WTC11 (cell line): ENCODE measurements around the gene ATG16L1. TPM values are rescaled to one million over a fixed set of nuclear protein-coding genes. Genes with fewer than 3 reads are reported as not detected.

Experiments used
- ATAC-seq: fragments of 200-7000 bp; cut with Tn5 transposase; 2 replicates; pipeline ENCODE4 v1.10.0; 2021; ENCODE audit warnings: mild to moderate bottlenecking, moderate library complexity
- CTCF ChIA-PET: fragments of 300-600 bp; sonication (Branson Sonifier 250); formaldehyde crosslinking; loops from one replicate; lab custom pipeline; 2021; ENCODE audit warnings: antibody characterized with exemption; lab: Charles Lee
- POLR2A ChIA-PET: fragments of 350-600 bp; sonication (Branson Sonifier 250); formaldehyde crosslinking; loops from one replicate; lab custom pipeline; 2021; ENCODE audit warnings: antibody characterized with exemption; lab: Charles Lee
- DNase-seq: peaks from one replicate; pipeline ENCODE4 v3.0.0; 2021; ENCODE audit warnings: low spot score
- H3K27ac Mint-ChIP-seq: 2 replicates; pipeline ENCODE4 v1.8.0; 2021; ENCODE audit warnings: mixed read lengths
- H3K27me3 Mint-ChIP-seq: 2 replicates; pipeline ENCODE4 v1.8.0; 2021; ENCODE audit warnings: low read depth, mild to moderate bottlenecking, moderate library complexity, mixed read lengths
- H3K36me3 Mint-ChIP-seq: 2 replicates; pipeline ENCODE4 v1.8.0; 2021; ENCODE audit warnings: mixed read lengths
- H3K4me1 Mint-ChIP-seq: 2 replicates; pipeline ENCODE4 v1.8.0; 2022; ENCODE audit warnings: mixed read lengths
- H3K4me3 Mint-ChIP-seq: 2 replicates; pipeline ENCODE4 v1.8.0; 2021; ENCODE audit warnings: mild to moderate bottlenecking, moderate library complexity, mixed read lengths
- H3K9me3 Mint-ChIP-seq: 2 replicates; pipeline ENCODE4 v1.8.0; 2021; ENCODE audit warnings: mixed read lengths
- ATF1 ChIP-seq: sonication (generic); formaldehyde crosslinking; IDR thresholded peaks from 2 replicates; pipeline ENCODE4 v1.8.1; 2023; ENCODE audit warnings: mild to moderate bottlenecking, moderate library complexity, missing genetic modification reagents
- FOXP1 ChIP-seq: sonication (generic); formaldehyde crosslinking; IDR thresholded peaks from 2 replicates; pipeline ENCODE4 v1.8.0; 2022; ENCODE audit warnings: missing genetic modification reagents, mild to moderate bottlenecking, moderate library complexity, borderline replicate concordance
- IRF2 ChIP-seq: sonication (generic); formaldehyde crosslinking; IDR thresholded peaks from 2 replicates; pipeline ENCODE4 v1.8.0; 2022; ENCODE audit warnings: low read depth, missing genetic modification reagents, borderline replicate concordance
- MYBL2 ChIP-seq: sonication (generic); formaldehyde crosslinking; IDR thresholded peaks from 2 replicates; pipeline ENCODE4 v1.8.1; 2023; ENCODE audit warnings: mild to moderate bottlenecking, moderate library complexity, missing genetic modification reagents
- NR1H2 ChIP-seq: sonication (generic); formaldehyde crosslinking; IDR thresholded peaks from 2 replicates; pipeline ENCODE4 v1.9.0; 2021; ENCODE audit warnings: mild to moderate bottlenecking, moderate library complexity, missing genetic modification reagents
- NR2C2 ChIP-seq: sonication (generic); formaldehyde crosslinking; IDR thresholded peaks from 2 replicates; pipeline ENCODE4 v1.8.0; 2022; ENCODE audit warnings: mild to moderate bottlenecking, missing genetic modification reagents
- RELA ChIP-seq: sonication (generic); formaldehyde crosslinking; IDR thresholded peaks from 2 replicates; pipeline ENCODE4 v1.8.1; 2022; ENCODE audit warnings: missing genetic modification reagents, mild to moderate bottlenecking, borderline replicate concordance
- RORB ChIP-seq: fragments of 250-450 bp; sonication (Bioruptor Pico); IDR thresholded peaks from 2 replicates; pipeline ENCODE4 v1.9.0; 2021; ENCODE audit warnings: mild to moderate bottlenecking
- SOX15 ChIP-seq: fragments of 250-450 bp; sonication (Bioruptor Pico); IDR thresholded peaks from 2 replicates; pipeline ENCODE4 v1.9.0; 2021; ENCODE audit warnings: mild to moderate bottlenecking
- TP53 ChIP-seq: sonication (generic); formaldehyde crosslinking; IDR thresholded peaks from 2 replicates; pipeline ENCODE4 v1.8.1; 2023; ENCODE audit warnings: mild to moderate bottlenecking, missing genetic modification reagents
- total RNA-seq: library from RNA; stranded (reverse); gene quantifications from 3 replicates; pipeline ENCODE4 v1.2.3, GENCODE V29; 2021
- TF ChIP-seq, protein P1 (sequence below): fragments of 250-450 bp; sonication (Bioruptor Pico); IDR thresholded peaks from 2 replicates; pipeline ENCODE4 v1.8.0; 2021; ENCODE audit warnings: mild to moderate bottlenecking
- TF ChIP-seq, protein P2 (sequence below): sonication (generic); formaldehyde crosslinking; IDR thresholded peaks from 2 replicates; pipeline ENCODE4 v1.8.1; 2023; ENCODE audit warnings: mild to moderate bottlenecking, missing genetic modification reagents, borderline replicate concordance
- TF ChIP-seq, protein P3 (sequence below): sonication (generic); formaldehyde crosslinking; IDR thresholded peaks from 2 replicates; pipeline ENCODE4 v1.8.0; 2023; ENCODE audit warnings: mild to moderate bottlenecking, missing genetic modification reagents
- TF ChIP-seq, protein P4 (sequence below): sonication (generic); formaldehyde crosslinking; IDR thresholded peaks from 2 replicates; pipeline ENCODE4 v1.8.0; 2022; ENCODE audit warnings: mild to moderate bottlenecking, missing genetic modification reagents
- TF ChIP-seq, protein P5 (sequence below): sonication (generic); formaldehyde crosslinking; IDR thresholded peaks from 2 replicates; pipeline ENCODE4 v1.8.1; 2022; ENCODE audit warnings: mild to moderate bottlenecking, moderate library complexity, missing genetic modification reagents
- TF ChIP-seq, protein P6 (sequence below): sonication (generic); formaldehyde crosslinking; IDR thresholded peaks from 2 replicates; pipeline ENCODE4 v1.8.0; 2022; ENCODE audit warnings: mild to moderate bottlenecking, missing genetic modification reagents

The ATG16L1 gene
- total RNA-seq, 1 experiment from 2014 or later: 31.8 TPM

DNA sequence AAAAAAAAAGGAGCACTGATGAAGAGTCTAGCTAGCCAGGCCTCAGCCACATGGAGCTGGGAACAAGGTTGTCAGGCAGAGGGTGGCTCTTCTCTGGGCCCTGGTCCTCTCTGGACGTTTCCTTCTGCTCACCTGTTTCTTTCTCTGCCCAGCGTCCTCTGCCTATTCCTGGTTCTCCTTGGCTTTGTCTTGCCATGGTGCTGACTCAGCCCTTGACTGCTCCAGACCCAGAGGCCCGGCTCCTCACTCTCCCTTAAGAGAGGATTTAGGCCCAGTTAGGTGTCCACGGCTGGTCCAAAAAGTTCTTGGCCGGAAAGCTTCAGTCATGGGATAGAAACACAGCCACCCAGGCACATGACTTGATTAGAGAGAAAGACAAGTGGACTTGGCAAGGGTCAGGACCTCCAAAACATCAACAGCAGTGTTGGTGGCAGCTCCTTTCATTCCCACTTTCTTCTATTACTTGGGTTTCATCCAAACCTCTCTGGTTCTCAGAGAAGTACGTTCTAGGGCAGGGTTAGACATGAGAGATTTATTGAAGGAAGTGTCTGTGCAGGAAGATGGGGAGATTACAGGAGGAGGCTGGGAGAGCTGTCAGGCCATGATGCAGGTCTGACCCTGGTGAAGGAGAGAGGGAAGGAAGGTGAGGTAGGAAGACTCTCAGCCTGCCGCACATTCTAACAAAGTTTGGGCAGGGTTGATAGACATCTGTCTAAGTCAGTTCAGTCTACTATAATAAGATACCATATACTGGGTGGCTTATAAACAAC, 14.5 kb upstream of the ATG16L1 start:
- no peaks in the 10 kb centered on the region for H3K27me3 Mint-ChIP-seq
- POLR2A ChIA-PET: interaction anchor here (0.6 kb wide), 1 partner anchor 1253 kb away, joined by 5 read pairs; no protein-coding TSS in a partner anchor
- no peaks in the 10 kb centered on the region for H3K4me1 Mint-ChIP-seq
- DNase-seq: no peak
- H3K27ac Mint-ChIP-seq: no peak overlapping the region
- H3K4me3 Mint-ChIP-seq: no peak overlapping the region
- TF ChIP-seq, protein P1, sequence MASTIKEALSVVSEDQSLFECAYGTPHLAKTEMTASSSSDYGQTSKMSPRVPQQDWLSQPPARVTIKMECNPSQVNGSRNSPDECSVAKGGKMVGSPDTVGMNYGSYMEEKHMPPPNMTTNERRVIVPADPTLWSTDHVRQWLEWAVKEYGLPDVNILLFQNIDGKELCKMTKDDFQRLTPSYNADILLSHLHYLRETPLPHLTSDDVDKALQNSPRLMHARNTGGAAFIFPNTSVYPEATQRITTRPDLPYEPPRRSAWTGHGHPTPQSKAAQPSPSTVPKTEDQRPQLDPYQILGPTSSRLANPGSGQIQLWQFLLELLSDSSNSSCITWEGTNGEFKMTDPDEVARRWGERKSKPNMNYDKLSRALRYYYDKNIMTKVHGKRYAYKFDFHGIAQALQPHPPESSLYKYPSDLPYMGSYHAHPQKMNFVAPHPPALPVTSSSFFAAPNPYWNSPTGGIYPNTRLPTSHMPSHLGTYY: no peak
- TF ChIP-seq IRF2 (CRISPR knock-in tag) (no peak), FOXP1 (CRISPR knock-in tag) (no peak), RORB (CRISPR knock-in tag) (no peak)
- TF ChIP-seq, protein P2, sequence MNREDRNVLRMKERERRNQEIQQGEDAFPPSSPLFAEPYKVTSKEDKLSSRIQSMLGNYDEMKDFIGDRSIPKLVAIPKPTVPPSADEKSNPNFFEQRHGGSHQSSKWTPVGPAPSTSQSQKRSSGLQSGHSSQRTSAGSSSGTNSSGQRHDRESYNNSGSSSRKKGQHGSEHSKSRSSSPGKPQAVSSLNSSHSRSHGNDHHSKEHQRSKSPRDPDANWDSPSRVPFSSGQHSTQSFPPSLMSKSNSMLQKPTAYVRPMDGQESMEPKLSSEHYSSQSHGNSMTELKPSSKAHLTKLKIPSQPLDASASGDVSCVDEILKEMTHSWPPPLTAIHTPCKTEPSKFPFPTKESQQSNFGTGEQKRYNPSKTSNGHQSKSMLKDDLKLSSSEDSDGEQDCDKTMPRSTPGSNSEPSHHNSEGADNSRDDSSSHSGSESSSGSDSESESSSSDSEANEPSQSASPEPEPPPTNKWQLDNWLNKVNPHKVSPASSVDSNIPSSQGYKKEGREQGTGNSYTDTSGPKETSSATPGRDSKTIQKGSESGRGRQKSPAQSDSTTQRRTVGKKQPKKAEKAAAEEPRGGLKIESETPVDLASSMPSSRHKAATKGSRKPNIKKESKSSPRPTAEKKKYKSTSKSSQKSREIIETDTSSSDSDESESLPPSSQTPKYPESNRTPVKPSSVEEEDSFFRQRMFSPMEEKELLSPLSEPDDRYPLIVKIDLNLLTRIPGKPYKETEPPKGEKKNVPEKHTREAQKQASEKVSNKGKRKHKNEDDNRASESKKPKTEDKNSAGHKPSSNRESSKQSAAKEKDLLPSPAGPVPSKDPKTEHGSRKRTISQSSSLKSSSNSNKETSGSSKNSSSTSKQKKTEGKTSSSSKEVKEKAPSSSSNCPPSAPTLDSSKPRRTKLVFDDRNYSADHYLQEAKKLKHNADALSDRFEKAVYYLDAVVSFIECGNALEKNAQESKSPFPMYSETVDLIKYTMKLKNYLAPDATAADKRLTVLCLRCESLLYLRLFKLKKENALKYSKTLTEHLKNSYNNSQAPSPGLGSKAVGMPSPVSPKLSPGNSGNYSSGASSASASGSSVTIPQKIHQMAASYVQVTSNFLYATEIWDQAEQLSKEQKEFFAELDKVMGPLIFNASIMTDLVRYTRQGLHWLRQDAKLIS: no peak
- ATAC-seq: no peak
- no peaks in the 10 kb centered on the region for H3K36me3 Mint-ChIP-seq
- CTCF ChIA-PET: interaction anchor here (0.6 to 3.1 kb wide), 3 partner anchors 10 to 368 kb away, joined by 3 to 13 read pairs (median 6); partner anchors contain the start of gene ATG16L1
- H3K9me3 Mint-ChIP-seq: peaks cover 4% of the 10 kb centered on the region; the same call in 1 of the 2 replicates

DNA sequence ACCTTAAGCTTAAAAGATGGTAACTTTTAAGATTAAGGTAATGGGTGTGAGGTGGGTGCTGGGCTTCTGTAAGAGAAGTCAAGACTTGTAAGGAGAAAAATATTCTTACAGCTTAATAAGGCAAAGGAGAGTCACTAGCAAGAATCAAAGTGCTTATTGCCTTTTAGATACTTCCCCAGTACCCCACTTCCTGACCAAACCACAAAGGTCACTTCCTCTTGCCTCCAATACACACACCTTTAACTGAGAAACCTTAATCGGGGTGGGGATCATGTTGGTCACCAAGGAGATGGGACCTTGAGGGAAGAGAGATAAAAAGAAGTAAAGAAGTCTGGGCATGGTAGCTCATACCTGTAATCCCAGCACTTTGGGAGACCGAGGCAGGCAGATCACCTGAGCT, 10.6 kb upstream of the ATG16L1 start:
- ChIA-PET CTCF (no interaction called here), POLR2A (no interaction called here)
- Mint-ChIP-seq H3K27me3 (no peaks in the 10 kb centered on the region), H3K4me3 (no peak overlapping the region), H3K4me1 (no peaks in the 10 kb centered on the region), H3K36me3 (no peaks in the 10 kb centered on the region), H3K9me3 (peaks cover 4% of the 10 kb centered on the region; the same call in 1 of the 2 replicates), H3K27ac (no peak overlapping the region)
- ATAC-seq (no peak), DNase-seq (no peak)
- TF ChIP-seq NR2C2: no peak
- no peak for TF ChIP-seq NR1H2 (CRISPR knock-in tag)
- TF ChIP-seq, protein P3, sequence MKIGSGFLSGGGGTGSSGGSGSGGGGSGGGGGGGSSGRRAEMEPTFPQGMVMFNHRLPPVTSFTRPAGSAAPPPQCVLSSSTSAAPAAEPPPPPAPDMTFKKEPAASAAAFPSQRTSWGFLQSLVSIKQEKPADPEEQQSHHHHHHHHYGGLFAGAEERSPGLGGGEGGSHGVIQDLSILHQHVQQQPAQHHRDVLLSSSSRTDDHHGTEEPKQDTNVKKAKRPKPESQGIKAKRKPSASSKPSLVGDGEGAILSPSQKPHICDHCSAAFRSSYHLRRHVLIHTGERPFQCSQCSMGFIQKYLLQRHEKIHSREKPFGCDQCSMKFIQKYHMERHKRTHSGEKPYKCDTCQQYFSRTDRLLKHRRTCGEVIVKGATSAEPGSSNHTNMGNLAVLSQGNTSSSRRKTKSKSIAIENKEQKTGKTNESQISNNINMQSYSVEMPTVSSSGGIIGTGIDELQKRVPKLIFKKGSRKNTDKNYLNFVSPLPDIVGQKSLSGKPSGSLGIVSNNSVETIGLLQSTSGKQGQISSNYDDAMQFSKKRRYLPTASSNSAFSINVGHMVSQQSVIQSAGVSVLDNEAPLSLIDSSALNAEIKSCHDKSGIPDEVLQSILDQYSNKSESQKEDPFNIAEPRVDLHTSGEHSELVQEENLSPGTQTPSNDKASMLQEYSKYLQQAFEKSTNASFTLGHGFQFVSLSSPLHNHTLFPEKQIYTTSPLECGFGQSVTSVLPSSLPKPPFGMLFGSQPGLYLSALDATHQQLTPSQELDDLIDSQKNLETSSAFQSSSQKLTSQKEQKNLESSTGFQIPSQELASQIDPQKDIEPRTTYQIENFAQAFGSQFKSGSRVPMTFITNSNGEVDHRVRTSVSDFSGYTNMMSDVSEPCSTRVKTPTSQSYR (CRISPR knock-in tag): no peak
- no peak for TF ChIP-seq RORB (CRISPR knock-in tag)
- TF ChIP-seq, protein P4, sequence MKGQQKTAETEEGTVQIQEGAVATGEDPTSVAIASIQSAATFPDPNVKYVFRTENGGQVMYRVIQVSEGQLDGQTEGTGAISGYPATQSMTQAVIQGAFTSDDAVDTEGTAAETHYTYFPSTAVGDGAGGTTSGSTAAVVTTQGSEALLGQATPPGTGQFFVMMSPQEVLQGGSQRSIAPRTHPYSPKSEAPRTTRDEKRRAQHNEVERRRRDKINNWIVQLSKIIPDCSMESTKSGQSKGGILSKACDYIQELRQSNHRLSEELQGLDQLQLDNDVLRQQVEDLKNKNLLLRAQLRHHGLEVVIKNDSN (CRISPR knock-in tag): no peak
- TF ChIP-seq, protein P5, sequence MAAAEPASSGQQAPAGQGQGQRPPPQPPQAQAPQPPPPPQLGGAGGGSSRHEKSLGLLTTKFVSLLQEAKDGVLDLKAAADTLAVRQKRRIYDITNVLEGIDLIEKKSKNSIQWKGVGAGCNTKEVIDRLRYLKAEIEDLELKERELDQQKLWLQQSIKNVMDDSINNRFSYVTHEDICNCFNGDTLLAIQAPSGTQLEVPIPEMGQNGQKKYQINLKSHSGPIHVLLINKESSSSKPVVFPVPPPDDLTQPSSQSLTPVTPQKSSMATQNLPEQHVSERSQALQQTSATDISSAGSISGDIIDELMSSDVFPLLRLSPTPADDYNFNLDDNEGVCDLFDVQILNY: no peak
- TF ChIP-seq TP53 (CRISPR knock-in tag): no peak
- no peak for TF ChIP-seq SOX15
- TF ChIP-seq MYBL2 (CRISPR knock-in tag): no peak
- TF ChIP-seq RELA: no peak
- TF ChIP-seq ATF1 (CRISPR knock-in tag): no peak
- TF ChIP-seq, protein P6, sequence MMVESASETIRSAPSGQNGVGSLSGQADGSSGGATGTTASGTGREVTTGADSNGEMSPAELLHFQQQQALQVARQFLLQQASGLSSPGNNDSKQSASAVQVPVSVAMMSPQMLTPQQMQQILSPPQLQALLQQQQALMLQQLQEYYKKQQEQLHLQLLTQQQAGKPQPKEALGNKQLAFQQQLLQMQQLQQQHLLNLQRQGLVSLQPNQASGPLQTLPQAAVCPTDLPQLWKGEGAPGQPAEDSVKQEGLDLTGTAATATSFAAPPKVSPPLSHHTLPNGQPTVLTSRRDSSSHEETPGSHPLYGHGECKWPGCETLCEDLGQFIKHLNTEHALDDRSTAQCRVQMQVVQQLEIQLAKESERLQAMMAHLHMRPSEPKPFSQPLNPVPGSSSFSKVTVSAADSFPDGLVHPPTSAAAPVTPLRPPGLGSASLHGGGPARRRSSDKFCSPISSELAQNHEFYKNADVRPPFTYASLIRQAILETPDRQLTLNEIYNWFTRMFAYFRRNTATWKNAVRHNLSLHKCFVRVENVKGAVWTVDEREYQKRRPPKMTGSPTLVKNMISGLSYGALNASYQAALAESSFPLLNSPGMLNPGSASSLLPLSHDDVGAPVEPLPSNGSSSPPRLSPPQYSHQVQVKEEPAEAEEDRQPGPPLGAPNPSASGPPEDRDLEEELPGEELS (CRISPR knock-in tag): no peak
